TTC549 (cell line): ENCODE data around the gene C1QTNF4.

Experiments
- FAIRE-seq: peaks from 2 replicates; lab custom pipeline; 2012; peaks lifted over from hg19 to GRCh38; lab: Jason Lieb, UNC

C1QTNF4 gene

DNA sequence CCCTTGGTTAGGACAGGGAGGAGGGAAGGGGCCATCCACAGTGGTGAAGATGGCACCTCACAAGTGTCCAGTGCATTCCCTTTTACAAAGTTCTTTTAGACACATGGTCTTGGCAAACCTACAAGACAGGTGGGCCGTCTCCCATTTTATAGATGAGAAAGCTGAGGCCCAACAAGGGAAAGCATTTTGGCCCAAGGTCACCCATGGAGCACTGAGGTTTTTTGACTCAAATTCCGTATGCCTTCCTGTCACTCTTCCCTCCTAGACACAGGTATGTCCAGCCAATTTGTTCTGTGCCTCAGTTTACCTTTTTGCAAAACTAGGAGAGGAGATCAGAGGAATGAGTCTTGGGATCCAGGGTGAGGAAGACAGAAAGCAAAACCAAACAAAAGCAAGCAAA, 1.2 kb downstream of the C1QTNF4 start:
- FAIRE-seq = no peak

DNA sequence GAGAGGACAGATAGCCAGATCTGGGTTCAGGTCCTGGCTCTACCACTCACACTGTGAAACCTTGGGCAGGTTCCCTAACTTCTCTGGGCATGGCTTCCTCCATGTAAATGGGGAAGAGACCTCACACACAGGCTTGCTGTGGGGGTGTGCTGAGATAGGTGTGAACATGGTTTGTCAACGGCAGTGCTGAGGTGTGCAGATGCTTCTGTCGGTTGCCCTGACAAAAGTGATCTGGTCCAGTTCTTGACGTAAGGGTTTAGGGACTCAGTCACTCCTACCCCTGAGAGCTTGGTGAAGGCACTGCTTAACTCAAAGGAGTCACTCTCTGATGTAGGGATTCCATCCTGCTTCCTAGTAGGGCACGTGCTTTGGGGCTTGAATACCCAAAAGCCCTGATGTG, 2.0 kb downstream of the C1QTNF4 start:
- FAIRE-seq = no peak

DNA sequence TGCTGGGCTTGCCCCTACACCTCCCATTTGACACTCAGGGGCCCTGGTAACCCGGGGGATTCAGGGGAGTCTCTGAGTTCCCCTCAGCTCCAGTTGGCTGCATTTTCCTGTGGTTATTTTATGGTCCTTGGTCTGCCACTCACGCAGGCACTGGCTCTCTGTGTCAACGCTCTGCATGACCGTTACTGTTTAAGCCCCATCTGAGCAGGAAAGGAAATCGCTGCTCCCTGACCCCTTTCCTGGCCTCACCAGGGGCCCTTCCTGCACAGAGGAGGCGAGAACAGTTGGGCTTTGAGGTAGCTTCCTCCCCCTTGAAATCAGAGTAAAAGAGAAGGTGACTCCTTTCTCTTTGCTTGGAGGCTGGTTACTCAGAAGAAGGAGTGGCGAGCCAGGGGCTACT, 2.4 kb downstream of the C1QTNF4 start:
- FAIRE-seq = no peak

DNA sequence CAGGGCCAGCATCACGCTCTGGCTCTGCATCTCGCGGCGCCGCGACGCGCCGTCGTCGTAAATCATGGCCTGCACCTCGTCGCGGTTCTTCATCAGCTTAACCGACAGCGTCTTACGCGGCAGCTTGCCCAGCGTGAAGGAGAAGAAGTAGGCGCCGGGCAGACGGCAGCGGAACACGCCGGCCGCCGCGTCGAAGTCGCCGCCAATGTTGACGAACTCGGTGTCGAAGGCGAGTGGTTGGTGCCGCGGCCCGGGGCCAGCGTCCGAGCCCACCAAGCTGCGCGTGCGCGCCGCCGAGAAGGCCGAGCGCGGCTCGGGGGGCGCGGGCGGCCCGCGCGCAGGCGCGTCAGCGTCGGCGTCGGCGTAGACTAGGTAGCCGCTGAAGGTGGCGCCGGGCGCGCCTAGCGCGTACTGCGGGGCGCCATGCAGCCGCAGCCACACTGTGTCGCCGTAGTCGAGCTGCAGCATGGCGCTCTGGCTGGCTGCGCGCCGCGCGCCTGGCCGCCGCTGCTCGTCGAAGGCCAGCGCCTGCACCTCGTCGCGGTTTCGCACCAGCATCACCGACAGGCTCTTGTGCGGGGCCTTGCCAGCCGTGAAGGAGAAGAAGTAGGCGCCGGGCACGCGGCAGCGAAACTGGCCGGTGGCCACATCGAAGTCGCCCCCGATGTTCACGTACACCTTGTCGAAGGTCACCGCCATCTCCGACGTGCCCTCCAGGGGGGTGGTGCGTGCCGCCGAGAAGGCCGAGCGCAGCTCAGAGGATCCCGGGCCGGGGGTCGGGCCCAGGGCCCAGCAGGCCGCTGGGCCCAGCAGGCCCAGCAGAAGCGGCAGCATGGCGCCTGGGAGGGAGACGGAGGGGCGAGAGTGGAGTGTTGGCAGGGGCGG, 4.0 kb downstream of the C1QTNF4 start:
- FAIRE-seq = no peak

DNA sequence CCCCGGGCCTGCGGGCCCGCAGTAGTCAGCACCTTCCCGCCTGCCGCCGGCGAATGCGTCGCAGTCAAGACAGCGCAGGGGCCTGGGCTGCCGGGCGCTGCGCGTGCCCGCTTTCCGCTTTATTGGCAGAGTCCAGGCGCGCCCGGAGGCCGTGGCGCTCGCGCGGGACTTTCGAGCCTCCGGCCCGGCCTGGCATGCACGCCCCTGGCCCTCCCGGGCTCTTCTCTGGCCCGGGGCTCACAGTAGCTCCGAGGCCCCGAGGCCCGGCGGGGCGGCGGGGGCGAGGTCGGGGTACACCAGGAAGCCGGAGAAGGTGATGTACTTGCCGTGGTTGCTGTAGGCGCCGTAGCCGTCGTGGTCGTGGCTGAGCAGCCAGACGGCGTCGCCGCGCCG, 4.6 kb downstream of the C1QTNF4 start:
- FAIRE-seq = no peak

DNA sequence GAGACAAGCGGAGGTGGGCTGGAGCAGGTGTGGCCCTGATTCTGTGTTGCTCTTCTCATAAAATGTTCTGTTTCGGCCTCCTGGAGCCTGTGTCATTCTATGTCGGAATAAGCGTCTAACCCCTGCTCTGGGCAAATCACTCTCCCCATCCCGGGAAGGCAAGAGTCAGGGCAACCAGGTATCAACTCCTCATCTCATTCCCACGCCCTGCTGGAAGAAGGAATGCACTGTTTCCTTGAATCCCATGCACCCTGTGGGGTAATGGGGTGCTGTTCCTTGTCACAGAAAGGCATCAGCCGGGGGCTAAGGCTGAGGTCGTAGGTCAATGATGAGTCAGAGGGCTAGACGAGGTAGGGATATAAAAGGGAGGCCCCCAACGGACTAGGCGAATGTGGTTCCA, 5.1 kb downstream of the C1QTNF4 start:
- FAIRE-seq = no peak

DNA sequence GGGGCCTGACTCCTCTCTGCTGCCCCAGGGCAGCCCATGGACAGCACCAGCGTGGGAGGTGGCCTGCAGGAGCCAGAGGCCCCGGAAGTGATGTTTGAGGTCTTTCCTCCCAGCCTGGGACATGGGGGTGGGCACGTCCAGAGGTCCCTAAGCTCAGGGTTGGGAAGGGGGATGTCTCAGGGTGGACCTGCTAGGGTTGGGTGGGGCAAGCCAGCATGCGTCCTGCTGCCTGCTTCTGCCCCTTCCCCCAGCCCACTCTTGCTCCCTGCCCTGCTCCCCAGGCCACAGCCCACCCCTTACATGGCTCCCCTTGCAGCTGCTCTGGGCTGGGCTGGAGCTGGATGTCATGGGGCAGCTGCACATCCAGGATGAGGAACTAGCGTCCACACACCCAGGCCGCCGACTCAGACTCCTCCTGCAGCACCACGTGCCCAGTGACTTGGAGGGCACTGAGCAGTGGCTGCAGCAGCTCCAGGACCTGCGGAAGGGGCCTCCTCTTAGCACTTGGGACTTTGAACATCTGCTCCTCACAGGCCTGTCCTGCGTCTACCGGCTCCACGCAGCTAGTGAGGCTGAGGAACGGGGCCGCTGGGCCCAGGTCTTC, 6.4 kb downstream of the C1QTNF4 start:
- no peak for FAIRE-seq

DNA sequence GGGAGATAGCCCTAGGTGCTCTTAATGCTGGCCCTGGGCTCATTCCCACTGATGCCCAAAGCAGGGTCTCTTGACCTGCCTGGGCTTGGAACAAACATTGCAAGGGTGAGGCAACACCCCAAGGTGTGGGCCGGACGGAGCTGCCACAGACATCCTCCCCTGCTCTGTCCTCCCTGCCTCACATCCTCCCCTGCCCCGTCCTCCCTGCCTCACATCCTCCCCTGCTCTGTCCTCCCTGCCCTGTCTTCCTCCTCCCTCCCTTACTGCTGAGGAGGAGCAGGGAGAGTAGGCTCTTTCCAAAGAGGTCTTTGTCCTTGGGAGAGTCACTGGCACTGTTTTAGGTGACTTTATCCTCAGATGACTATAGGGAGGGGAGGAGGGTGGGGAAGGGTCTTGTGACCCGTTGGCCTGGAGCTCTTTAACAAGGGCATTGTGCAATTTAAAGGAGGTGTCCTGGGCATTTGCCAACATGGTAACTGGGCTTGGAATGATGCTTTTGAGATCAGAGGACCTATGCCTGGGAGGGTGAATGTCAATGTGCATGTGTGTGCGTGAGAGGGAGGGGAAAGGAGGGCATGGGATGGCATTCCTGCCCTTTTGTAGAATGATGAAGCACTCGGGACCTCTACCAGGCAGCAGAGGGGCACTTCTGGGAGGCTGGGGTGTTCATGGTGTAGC, 7.0 kb downstream of the C1QTNF4 start:
- no peak for FAIRE-seq

DNA sequence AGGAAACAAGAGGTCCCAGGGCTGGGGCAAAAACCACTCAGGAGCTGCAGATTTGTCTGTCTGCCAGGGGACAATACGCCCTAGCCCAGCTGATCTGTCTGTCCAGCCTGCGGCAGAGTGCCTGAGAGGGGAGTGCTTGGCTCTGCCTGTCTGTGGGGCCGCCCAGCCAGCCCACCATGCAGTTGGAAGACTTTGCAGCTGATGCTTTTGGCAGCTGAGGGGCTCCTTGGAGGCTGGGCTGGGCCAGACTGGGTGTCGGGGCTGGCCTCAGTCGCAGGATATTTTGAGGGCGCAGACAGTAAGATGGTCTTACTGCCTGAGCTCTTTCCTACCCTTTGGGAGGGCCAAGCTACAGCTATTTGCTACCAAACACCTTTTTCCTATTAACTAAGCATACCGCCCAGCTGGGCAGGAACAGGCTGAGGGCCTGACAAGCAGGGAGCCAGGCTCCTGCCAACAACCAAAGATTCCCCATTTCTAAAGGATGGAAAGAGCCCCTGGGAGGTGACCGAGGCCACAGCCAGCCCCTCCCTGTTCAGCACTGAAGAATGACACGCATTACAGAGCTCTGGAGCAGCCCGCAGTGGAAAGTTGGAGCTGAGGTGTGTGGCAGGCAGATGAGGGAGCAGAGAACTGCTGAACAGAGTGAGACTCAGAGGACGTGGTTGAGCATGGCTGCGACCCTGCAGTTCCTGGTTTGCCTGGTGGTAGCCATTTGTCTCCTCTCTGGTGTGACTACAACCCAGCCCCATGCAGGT, 7.9 kb downstream of the C1QTNF4 start, which contains the start of gene FAM180B:
Gene FAM180B, plus strand, starts transcription at position 581 of the 758 bp plus-strand sequence. Its CDS starts 91 bp downstream, at position 672.
- no peak for FAIRE-seq

DNA sequence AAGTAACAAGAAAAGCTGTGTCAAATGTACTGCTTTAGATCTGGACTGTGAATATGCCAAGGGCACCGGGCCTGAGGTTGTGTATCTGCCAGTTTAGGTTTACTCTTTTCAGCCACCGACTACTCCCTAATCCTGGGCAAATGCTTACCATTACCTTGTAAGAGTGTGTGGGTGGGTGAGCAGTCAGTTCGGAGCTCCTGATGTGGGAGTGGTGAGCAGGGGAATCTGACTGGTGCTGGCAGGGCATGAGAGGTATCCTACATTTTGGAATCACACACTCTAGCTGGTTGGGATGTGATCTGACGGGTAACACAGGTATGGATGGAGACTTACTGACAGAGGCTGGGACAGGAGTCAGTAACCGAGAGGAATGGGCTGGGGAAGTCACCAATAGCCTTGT, 10.4 kb downstream of the C1QTNF4 start:
- FAIRE-seq = no peak

DNA sequence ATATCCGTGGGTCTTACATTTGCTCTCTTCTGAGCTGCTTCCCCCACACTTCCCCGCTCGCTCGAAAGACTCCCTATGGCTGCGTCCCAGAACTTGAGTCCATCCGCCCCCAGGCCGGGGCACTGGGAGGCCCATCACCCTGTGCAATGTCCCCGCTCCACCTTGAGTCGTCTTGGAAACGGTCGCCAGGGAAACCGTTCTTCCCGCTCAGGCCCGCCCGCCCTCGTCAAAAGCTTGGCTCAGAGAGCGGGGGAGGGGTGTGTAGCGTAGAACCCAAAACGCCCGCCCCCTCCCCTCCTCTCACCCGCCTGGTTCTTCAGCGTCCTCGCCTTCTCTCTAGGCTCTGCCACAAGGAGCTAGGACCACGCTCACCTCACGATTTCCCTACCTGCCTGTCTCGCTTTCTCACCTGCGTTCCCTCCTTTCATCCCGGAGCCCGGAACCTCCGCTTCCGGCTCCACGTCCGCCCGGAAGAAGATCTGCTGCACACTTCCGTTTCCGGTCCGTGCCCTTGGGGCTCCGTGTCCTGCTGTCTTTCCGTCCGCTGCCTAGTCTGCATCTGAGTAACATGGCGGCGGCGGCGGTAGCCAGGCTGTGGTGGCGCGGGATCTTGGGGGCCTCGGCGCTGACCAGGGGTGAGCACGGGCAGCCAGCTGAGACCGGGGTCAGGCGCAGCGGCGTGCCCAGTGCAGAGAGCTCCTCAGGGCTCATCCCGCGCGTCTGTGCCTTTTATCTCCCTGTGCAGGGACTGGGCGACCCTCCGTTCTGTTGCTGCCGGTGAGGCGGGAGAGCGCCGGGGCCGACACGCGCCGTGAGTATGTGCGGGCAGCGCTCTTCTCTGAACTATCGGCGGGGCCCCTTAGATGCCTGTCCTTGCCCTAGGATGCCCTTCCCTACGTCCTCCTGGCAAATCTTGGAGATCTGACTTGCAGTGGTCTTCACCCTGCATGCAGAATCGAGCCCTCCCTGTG, 15.4 kb downstream of the C1QTNF4 start, which contains the start of the genes KBTBD4 and NDUFS3:
Gene KBTBD4, minus strand, starts transcription at position 447 of the 971 bp plus-strand sequence. Its CDS starts 19 bp downstream, at position 428.
Gene NDUFS3, plus strand, starts transcription at position 551 of the 971 bp plus-strand sequence. Its CDS starts 18 bp downstream, at position 569.
- FAIRE-seq = no peak

DNA sequence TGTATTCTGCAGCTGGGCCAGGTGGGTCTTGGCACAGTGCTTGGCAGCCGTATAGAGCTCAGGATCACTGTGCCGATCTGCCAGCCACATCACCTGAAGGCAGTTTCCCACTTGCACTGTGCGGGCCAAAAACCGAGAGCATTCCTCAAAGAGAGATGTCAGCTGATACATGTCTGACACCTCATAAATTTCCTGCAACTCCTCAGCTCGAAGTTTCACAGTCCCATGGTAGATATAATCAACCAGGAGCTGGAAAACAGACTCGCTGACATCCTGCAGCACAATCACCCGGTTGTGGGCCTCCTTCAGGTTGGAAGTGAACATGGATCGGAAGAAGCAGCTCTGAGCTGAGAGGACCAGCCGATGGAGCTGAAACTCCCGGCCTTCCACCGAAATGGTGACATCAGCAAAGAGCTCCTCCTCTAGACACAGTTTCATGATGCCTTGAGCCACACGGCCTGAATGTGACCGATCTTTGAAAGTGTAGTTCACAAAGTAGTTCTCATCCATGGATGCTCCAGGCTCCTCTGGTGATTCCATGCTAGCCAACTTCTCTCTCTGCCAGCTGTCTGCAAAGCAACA, 16.7 kb downstream of the C1QTNF4 start:
- no peak for FAIRE-seq

DNA sequence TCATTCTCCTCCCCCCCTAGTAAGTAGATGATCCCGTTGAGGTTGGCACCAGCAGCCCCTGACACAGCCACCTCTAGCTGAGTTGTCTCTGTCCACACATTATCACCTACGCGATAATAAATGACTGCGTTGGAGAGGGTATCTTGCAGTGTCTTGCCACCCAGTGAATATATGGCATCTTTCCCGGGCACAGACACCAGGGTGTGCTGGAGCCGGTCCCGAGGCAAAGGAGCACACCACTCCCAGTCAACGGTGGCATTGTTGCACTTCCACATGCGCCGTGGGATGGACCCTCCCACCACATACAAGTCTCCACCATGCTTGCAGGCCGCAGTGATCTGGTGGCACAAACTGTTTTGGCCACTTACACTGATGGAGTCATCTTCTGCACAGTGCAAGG, 20.9 kb downstream of the C1QTNF4 start:
- FAIRE-seq = no peak

DNA sequence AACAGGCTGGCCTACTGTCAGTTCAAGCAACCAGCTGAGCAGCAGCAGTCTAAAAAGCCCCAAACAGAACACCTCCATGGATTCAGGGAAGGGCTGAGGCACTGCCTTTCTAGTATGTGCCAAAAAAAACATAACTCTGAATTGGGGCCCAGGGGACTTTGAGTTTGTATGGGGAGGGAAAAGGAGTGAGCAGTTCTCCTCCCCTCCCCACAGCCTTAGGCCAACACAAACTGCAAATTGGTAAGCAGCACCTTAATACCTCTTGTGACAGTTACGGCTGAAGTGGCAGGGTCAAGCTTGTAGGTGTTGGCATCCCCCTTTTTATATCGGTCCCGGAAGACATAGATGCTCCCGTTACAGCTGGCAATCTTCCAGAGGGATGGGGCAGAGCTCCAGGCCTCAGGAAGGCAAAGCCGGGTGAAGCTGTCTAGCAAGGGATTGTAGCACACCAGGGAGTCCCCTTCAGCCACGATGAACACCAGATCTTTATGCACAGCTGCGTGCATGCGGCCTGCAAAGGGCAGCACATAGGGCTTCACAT, 21.4 kb downstream of the C1QTNF4 start:
- FAIRE-seq = no peak

DNA sequence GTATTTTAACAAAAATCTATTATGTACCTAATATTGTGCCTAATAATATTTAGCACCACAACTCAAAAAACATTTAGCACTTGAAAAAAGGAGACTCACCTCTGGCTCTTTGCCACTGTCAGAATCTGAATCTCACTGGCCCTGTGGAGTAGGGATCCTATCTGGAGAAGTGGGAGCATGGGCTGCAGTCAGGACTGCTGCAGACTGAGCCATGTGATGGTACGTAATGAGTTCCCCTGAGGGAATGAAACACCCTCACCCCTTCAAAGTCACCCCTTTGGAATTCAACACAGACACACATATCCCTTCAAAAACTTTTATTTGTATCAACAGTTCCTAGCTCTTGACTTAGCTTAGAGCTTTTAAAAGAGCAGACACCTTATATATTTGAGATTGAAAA, 22.3 kb downstream of the C1QTNF4 start:
- no peak for FAIRE-seq

DNA sequence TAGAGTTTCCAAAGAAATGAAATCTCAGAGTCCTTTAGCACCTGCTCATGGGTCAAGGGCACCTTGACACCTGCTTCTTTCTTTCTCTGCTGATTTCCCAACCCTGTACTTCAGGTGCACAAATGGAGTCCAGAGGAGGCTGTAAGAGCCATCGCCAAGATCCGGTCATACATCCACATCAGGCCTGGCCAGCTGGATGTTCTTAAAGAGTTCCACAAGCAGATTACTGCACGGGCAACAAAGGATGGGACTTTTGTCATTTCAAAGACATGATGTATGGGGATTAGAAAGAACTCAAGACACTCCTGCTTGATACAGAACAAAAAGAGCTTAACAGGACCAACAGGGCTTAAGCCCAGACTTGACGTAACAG, 22.9 kb downstream of the C1QTNF4 start:
- no peak for FAIRE-seq

DNA sequence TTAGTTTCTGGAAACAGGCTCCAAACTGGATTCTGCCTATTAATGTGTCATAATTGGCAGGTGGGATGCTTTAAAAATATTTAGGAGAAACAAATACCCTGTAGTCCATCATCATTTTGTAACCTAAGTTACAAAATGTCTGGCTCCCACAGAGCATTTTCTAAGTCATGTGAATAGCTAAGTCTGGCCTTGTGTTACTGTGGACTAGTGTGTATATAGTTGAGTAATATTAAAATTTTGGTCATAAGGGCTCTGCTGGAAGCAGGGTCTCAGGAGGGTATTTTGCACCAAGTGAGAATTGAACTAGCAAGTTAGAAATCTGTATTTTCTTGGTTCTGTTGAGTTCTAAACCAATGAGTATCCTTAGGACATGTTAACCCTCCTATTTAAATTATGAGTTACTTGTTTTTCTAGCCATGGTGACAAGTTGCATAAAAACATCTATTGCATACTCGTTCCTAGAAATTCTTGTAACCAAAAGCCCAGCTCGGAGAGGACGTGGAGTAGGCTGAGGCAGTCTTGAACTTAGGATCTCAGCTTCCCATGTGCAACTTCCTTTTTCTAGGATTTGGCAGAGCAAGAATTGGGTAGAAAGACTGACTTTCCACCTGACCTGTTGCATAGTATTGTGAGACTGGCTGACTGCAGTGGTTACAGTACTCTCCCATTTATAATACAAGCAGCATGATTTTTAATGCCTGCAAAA, 23.4 kb downstream of the C1QTNF4 start:
- no peak for FAIRE-seq

DNA sequence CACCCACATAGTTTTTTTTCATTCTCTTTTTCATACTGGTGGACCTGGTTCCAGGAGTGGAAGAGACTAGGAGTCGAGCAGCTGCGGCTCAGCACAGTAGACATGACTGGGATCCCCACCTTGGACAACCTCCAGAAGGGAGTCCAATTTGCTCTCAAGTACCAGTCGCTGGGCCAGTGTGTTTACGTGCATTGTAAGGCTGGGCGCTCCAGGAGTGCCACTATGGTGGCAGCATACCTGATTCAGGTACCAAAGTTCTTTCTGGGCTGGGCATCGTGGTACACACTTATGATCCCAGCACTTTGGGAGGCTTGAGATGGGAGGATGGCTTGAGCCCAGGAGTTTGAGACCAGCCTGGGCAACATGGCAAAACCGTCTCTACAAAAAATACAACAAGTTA, 24.6 kb downstream of the C1QTNF4 start:
- FAIRE-seq = no peak

DNA sequence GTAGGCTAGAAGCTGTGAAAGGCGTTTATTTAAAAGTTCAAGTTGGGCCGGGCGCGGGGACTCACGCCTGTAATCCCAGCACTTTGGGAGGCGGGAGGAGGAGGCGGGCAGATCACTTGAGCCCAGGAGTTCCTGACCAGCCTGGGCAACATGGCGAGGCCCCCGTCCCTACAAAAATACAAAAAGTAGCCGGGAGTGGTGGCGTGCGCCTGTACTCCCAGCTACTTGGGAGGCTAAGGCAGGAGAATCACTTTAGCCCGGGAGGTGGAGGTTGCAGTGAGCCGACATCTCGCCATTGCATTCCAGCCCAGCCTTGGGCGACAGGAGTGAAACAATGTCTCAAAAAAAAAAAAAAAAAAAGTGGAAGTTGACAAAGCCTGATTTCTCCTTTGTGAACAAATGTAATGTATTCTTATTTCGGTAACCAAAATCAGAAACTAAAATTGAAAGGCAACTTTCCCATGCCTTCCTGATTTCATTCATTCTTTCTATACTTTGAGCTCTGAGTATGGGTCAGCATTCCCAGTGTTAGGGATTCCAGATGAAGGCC, 28.0 kb downstream of the C1QTNF4 start:
- no peak for FAIRE-seq
